Neural progenitor cell (in vitro differentiated cells): ENCODE data around the gene SMCO2. TPM values are rescaled to one million over a fixed set of nuclear protein-coding genes. Genes with fewer than 3 reads are reported as not detected.

Source experiments
- DNase-seq: peaks from one replicate; pipeline ENCODE4 v3.0.0-alpha.2; 2016; ENCODE audit warnings: low spot score
- H2AFZ ChIP-seq: fragments of 200-600 bp; sonication (generic); replicated peaks from 2 replicates; pipeline ENCODE4 v1.6.1; 2016; ENCODE audit warnings: antibody characterized with exemption
- H3F3A ChIP-seq: fragments of 200-600 bp; sonication (generic); 2 replicates; pipeline ENCODE4 v1.6.1; 2016; ENCODE audit warnings: antibody characterized with exemption, low read depth
- H3K27ac ChIP-seq: fragments of 200-600 bp; sonication (generic); 2 replicates; pipeline ENCODE4 v1.5.1; 2016; ENCODE audit warnings: mild to moderate bottlenecking
- H3K27me3 ChIP-seq: fragments of 200-600 bp; sonication (generic); 2 replicates; pipeline ENCODE4 v1.6.1; 2016; ENCODE audit warnings: mild to moderate bottlenecking, moderate library complexity
- H3K36me3 ChIP-seq: fragments of 200-600 bp; sonication (generic); 2 replicates; pipeline ENCODE4 v1.5.1; 2016
- H3K4me1 ChIP-seq: fragments of 200-600 bp; sonication (generic); 2 replicates; pipeline ENCODE4 v1.6.1; 2016; ENCODE audit warnings: mixed run types
- H3K4me2 ChIP-seq: fragments of 200-600 bp; sonication (generic); 2 replicates; pipeline ENCODE4 v1.6.1; 2016
- H3K4me3 ChIP-seq: fragments of 200-600 bp; sonication (generic); 2 replicates; pipeline ENCODE4 v1.5.1; 2016
- H3K79me2 ChIP-seq: fragments of 200-600 bp; sonication (generic); 2 replicates; pipeline ENCODE4 v1.6.1; 2016; ENCODE audit warnings: low read depth
- H3K9ac ChIP-seq: fragments of 200-600 bp; sonication (generic); 2 replicates; pipeline ENCODE4 v1.6.1; 2016
- H3K9me3 ChIP-seq: fragments of 200-600 bp; sonication (generic); 2 replicates; pipeline ENCODE4 v1.5.1; 2016; ENCODE audit warnings: low read depth
- H4K20me1 ChIP-seq: fragments of 200-600 bp; sonication (generic); 2 replicates; pipeline ENCODE4 v1.6.1; 2016; ENCODE audit warnings: low read depth
- H3K27ac Mint-ChIP-seq: 3 replicates; pipeline ENCODE4 v1.8.0; 2021; ENCODE audit warnings: mixed read lengths
- H3K27me3 Mint-ChIP-seq: 2 replicates; pipeline ENCODE4 v1.8.0; 2022; ENCODE audit warnings: low read depth, mild to moderate bottlenecking, inconsistent platforms, moderate library complexity, mixed read lengths; ENCODE audit not compliant: insufficient read depth
- H3K36me3 Mint-ChIP-seq: 3 replicates; pipeline ENCODE4 v1.8.0; 2021; ENCODE audit warnings: mixed read lengths
- H3K4me1 Mint-ChIP-seq: 3 replicates; pipeline ENCODE4 v1.8.0; 2021; ENCODE audit warnings: mixed read lengths
- H3K4me3 Mint-ChIP-seq: 3 replicates; pipeline ENCODE4 v1.8.0; 2021; ENCODE audit warnings: mild to moderate bottlenecking, moderate library complexity, mixed read lengths
- H3K9me3 Mint-ChIP-seq: 3 replicates; pipeline ENCODE4 v1.8.0; 2020; ENCODE audit warnings: mixed read lengths
- CTCF ChIP-seq: fragments of 200-600 bp; sonication (generic); IDR thresholded peaks from 2 replicates; pipeline ENCODE4 v1.5.1; 2017; ENCODE audit warnings: antibody characterized with exemption, mild to moderate bottlenecking
- EZH2 ChIP-seq: fragments of 200-600 bp; sonication (generic); IDR thresholded peaks from 2 replicates; pipeline ENCODE4 v1.6.1; 2017; ENCODE audit warnings: antibody characterized with exemption, mild to moderate bottlenecking, moderate library complexity
- EZH2phosphoT487 ChIP-seq: fragments of 200-600 bp; sonication (generic); IDR thresholded peaks from 2 replicates; pipeline ENCODE4 v1.6.1; 2017; ENCODE audit warnings: antibody characterized with exemption
- total RNA-seq: library from RNA; depleted of rRNA; stranded (reverse); fragments of >200 nt; gene quantifications from 2 replicates; pipeline ENCODE4 v1.2.3, GENCODE V29; 2015; ENCODE audit warnings: low replicate concordance

The SMCO2 gene
- total RNA-seq, 1 donor from 2014 or later: not detected

GRCh38 chr12:27516625-27517024 is 70.1 kb downstream of the SMCO2 start:
- Histone ChIP-seq H3K4me1 (peaks cover 9% of the 10 kb centered on the region), H3F3A (no peaks in the 10 kb centered on the region), H2AFZ (no peak overlapping the region), H3K4me3 (no peak overlapping the region), H3K27me3 (no peaks in the 10 kb centered on the region), H3K79me2 (no peaks in the 10 kb centered on the region), H4K20me1 (no peaks in the 10 kb centered on the region), H3K4me2 (no peak overlapping the region), H3K9me3 (no peaks in the 10 kb centered on the region), H3K9ac (no peak overlapping the region), H3K36me3 (no peaks in the 10 kb centered on the region), H3K27ac (no peak overlapping the region)
- Mint-ChIP-seq H3K9me3 (no peaks in the 10 kb centered on the region), H3K27me3 (peaks cover 2% of the 10 kb centered on the region), H3K4me3 (no peak overlapping the region), H3K36me3 (no peaks in the 10 kb centered on the region), H3K27ac (no peak overlapping the region), H3K4me1 (peaks cover 13% of the 10 kb centered on the region)
- TF ChIP-seq CTCF: no peak
- TF ChIP-seq EZH2: no peak
- TF ChIP-seq EZH2phosphoT487: no peak
- DNase-seq: no peak

GRCh38 chr12:27517546-27517945 is 71.0 kb downstream of the SMCO2 start:
- peaks cover 15% of the 10 kb centered on the region for H3K4me1 ChIP-seq
- H3K79me2 ChIP-seq: no peaks in the 10 kb centered on the region
- no peak overlapping the region for H3K9ac ChIP-seq
- Mint-ChIP-seq H3K27me3 (peaks cover 3% of the 10 kb centered on the region), H3K4me3 (no peak overlapping the region), H3K4me1 (peaks cover 15% of the 10 kb centered on the region), H3K27ac (no peak overlapping the region), H3K36me3 (no peaks in the 10 kb centered on the region), H3K9me3 (no peaks in the 10 kb centered on the region)
- no peak overlapping the region for H2AFZ ChIP-seq
- TF ChIP-seq CTCF: no peak
- no peak overlapping the region for H3K4me2 ChIP-seq
- no peaks in the 10 kb centered on the region for H3F3A ChIP-seq
- H3K4me3 ChIP-seq: no peak overlapping the region
- DNase-seq: no peak
- H4K20me1 ChIP-seq: no peaks in the 10 kb centered on the region
- no peaks in the 10 kb centered on the region for H3K36me3 ChIP-seq
- no peak overlapping the region for H3K27ac ChIP-seq
- H3K9me3 ChIP-seq: no peaks in the 10 kb centered on the region
- no peaks in the 10 kb centered on the region for H3K27me3 ChIP-seq

GRCh38 chr12:27517961-27518665 is 71.6 kb downstream of the SMCO2 start:
- no peaks in the 10 kb centered on the region for H3K36me3 Mint-ChIP-seq
- no peaks in the 10 kb centered on the region for H3K9me3 Mint-ChIP-seq
- Histone ChIP-seq H3K9ac (no peak overlapping the region), H3F3A (peaks cover 2% of the 10 kb centered on the region), H3K36me3 (no peaks in the 10 kb centered on the region), H3K79me2 (no peaks in the 10 kb centered on the region), H3K4me3 (no peak overlapping the region), H3K27ac (no peak overlapping the region), H3K27me3 (no peaks in the 10 kb centered on the region), H4K20me1 (no peaks in the 10 kb centered on the region), H2AFZ (no peak overlapping the region), H3K4me2 (no peak overlapping the region), H3K4me1 (peaks cover 17% of the 10 kb centered on the region), H3K9me3 (no peaks in the 10 kb centered on the region)
- no peak overlapping the region for H3K4me3 Mint-ChIP-seq
- H3K4me1 Mint-ChIP-seq: peaks cover 18% of the 10 kb centered on the region
- H3K27me3 Mint-ChIP-seq: peaks cover 6% of the 10 kb centered on the region
- TF ChIP-seq EZH2phosphoT487 (no peak), EZH2 (no peak), CTCF (no peak)
- H3K27ac Mint-ChIP-seq: no peak overlapping the region
- DNase-seq: no peak
